ENCODE measurements around the gene KCTD7. TPM values are rescaled to one million over a fixed set of nuclear protein-coding genes. Genes with fewer than 3 reads are reported as not detected.
A peak's percentile ranks its signal among the peaks of the same experiment; 100 is the strongest.
"Not testable (repeated sequence)": the region's sequence is repeated elsewhere in the genome, so short reads cannot be mapped to it uniquely, and the experiment has no call there.

KCTD7 gene
- total RNA-seq, 1 donor, result 11.2 TPM

- DNase-seq (ENCODE audit: low read depth), result peak; percentile 28
Measured at GRCh38 chr7:66609176-66609575, 19.5 kb upstream of the KCTD7 start.

GRCh38 chr7:66614596-66614995, 14.1 kb upstream of the KCTD7 start:
- H3K4me3 ChIP-seq (ENCODE audit: low read depth, low read length); DNase-seq (ENCODE audit: low read depth): not testable (repeated sequence)

More at GRCh38 chr7:66609176-66609575, 19.5 kb upstream of the KCTD7 start:
- no peak overlapping the region for H3K4me3 ChIP-seq (ENCODE audit: low read depth, low read length)
- TF ChIP-seq CTCF (IDR thresholded peaks at IDR 0.05; ENCODE audit: insufficient read depth, low read depth, low read length), result no peak

GRCh38 chr7:66615699-66616098, 13.0 kb upstream of the KCTD7 start:
- no peak for TF ChIP-seq CTCF (IDR thresholded peaks at IDR 0.05; ENCODE audit: insufficient read depth, low read depth, low read length)
- no peak overlapping the region for H3K4me3 ChIP-seq (ENCODE audit: low read depth, low read length)
- DNase-seq (ENCODE audit: low read depth), result no peak

DNA sequence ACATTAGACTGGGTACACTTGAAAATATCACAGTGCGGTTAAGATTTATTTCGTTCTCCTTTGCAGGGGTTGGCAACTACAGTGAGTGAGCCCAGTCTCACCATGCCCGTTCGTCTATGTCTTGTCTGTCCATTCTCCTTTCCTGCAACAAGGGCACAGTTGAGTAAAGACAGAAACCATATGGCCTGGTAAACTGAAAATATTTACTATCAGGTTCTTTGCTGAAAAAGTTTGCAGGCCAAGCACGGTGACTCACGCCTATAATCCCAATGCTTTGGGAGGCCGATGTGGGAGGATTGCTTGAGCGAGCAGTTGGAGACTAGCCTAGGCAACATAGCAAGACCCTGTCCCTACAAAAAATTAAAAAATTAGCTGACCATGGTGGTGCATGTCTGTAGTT, 11.4 kb upstream of the KCTD7 start:
- H3K4me3 ChIP-seq (ENCODE audit: low read depth, low read length), result no peak overlapping the region
- peak; percentile 93 for DNase-seq (ENCODE audit: low read depth)
- TF ChIP-seq CTCF (IDR thresholded peaks at IDR 0.05; ENCODE audit: insufficient read depth, low read depth, low read length), result no peak

DNA sequence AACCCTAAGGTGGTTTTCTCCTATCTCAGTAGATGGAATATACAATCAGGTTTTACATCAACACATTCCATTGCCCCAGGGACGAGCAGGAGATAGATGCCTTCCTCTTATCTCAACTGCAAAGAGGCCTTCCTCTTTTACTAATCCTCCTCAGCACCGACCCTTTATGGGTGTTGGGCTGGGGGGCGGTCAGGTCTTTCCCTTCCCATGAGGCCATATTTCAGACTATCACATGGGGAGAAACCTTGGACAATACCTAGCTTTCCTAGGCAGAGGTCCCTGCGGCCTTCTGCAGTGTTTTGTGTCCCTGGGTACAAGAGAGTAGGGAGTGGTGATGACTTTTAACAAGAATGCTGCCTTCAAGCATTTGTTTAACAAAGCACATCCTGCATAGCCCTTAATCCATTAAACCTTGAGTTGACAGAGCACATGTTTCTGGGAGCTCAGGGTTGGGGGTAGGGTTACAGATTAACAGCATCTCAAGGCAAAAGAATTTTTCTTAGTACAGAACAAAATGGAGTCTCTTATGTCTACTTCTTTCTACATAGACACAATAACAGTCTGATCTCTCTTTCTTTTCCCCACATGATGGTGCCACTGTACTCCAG, 9.2 kb upstream of the KCTD7 start:
- peak; percentile 84 for DNase-seq (ENCODE audit: low read depth)
- not testable (repeated sequence) for H3K4me3 ChIP-seq (ENCODE audit: low read depth, low read length)

DNA sequence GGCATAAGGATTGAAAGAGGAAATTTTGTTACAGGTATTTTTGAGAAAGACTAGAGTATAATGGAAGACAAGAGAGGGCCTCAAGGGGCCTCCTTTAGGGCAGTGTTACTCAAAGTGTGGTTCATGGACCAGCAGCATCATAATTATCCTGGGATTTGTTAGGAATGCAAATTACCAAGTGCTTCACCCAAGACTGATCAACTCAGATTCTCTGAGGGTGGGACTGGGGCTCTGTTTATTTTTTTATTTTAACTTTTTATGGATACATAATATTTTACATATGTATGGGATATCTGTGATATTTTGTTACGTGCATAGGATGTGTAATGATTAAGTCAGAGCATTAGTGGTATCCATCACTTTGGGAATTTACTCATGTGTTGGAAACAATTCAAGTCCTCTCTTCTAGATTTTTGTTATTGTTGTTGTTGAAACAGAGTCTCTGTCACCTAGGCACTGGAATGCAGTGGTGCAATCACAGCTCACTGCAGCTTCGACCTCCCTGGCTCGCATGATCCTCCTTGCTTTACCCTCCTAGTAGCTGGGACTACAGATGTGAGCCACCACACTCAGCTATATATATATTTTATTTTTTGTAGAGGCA, 2.2 kb upstream of the KCTD7 start:
- no peak for TF ChIP-seq CTCF (IDR thresholded peaks at IDR 0.05; ENCODE audit: insufficient read depth, low read depth, low read length)
- no peak overlapping the region for H3K4me3 ChIP-seq (ENCODE audit: low read depth, low read length)
- peak; percentile 92 for DNase-seq (ENCODE audit: low read depth)

DNA sequence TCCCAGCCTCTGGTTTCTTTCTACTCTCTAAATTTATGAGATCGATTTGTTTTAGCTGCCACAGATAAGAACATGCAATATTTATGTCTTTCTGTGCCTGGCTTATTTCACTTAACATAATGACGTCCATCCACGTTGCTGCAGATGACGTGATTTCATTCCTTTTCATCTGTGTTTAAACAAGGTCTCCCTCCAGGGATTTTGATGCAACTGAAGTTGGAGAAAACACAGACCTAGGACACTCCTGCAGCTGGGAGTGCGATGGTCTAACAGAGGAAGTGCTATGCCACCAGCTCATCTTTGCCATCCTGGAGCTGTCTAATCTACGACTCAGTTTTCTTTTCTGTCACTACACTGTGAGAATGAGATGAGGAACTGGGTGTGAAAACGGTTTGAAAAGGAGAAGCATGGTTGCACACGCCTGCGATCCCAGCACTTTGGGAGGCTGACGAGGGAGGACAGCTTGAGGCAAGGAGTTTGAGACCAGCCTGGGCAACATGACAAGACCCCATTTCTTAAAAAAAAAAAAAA, 1.5 kb upstream of the KCTD7 start:
- peak overlapping the region; percentile 79 for H3K4me3 ChIP-seq (ENCODE audit: low read depth, low read length)
- DNase-seq (ENCODE audit: low read depth), result peak; percentile 100
- no peak for TF ChIP-seq CTCF (IDR thresholded peaks at IDR 0.05; ENCODE audit: insufficient read depth, low read depth, low read length)

- peak; percentile 79 for DNase-seq (ENCODE audit: low read depth)
- no peak for TF ChIP-seq CTCF (IDR thresholded peaks at IDR 0.05; ENCODE audit: insufficient read depth, low read depth, low read length)
- peak overlapping the region; percentile 79 for H3K4me3 ChIP-seq (ENCODE audit: low read depth, low read length)
Measured at GRCh38 chr7:66627881-66628360, 760 bp upstream of the KCTD7 start.
